ENCODE data around the gene PPM1H. TPM values are rescaled to one million over a fixed set of nuclear protein-coding genes. Genes with fewer than 3 reads are reported as not detected.

The PPM1H gene
- total and polyA plus RNA-seq, 11 donors = 1.3 to 9.6 (median 4.9) TPM

DNA sequence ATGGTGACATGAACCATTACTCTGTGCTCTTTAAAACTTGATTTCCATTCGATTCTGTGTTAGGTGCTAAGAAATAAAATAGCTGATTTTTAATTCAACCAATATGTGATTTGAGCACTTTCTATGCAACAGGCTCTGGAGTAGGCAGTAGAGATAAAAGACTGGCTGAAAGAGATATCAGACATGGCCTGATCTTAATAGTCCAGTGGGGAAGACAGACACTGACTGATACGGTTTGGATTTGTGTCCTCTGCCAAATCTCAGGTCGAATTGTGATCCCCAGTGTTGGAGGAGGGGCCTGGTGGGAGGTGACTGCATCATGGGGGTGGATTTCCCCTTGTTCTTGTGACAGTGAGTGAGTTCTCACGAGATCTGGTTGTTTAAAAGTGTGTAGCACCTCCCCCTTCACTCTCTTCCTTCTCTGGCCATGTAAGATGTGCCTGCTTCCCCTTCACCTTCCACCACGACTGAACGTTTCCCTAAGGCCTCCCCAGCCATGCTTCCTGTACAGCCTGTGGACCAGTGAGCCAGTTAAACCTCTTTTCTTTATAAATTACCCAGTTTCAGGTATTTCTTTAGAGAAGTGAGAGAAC is 128.6 kb downstream of the PPM1H start:
- ATAC-seq (no peak), DNase-seq (no peak)
- TF ChIP-seq, protein P1, sequence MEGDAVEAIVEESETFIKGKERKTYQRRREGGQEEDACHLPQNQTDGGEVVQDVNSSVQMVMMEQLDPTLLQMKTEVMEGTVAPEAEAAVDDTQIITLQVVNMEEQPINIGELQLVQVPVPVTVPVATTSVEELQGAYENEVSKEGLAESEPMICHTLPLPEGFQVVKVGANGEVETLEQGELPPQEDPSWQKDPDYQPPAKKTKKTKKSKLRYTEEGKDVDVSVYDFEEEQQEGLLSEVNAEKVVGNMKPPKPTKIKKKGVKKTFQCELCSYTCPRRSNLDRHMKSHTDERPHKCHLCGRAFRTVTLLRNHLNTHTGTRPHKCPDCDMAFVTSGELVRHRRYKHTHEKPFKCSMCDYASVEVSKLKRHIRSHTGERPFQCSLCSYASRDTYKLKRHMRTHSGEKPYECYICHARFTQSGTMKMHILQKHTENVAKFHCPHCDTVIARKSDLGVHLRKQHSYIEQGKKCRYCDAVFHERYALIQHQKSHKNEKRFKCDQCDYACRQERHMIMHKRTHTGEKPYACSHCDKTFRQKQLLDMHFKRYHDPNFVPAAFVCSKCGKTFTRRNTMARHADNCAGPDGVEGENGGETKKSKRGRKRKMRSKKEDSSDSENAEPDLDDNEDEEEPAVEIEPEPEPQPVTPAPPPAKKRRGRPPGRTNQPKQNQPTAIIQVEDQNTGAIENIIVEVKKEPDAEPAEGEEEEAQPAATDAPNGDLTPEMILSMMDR (IDR thresholded peaks at IDR 0.05) = no peak
- no peak for TF ChIP-seq POLR2A (IDR thresholded peaks at IDR 0.05)
- Histone ChIP-seq H3K27ac (no peak overlapping the region), H3K36me3 (peaks cover 0 to 5% (median 0%) of the 10 kb centered on the region in 9 donors), H3K4me1 (peaks cover 0 to 6% (median 0%) of the 10 kb centered on the region in 12 donors), H3K4me3 (no peak overlapping the region), H3K9me3 (no peaks in the 10 kb centered on the region), H3K27me3 (no peaks in the 10 kb centered on the region)
- WGBS, 4 donors = 67 to 71% (median 69%) methylated on average over 6 of the region's 6 CpGs
- intact Hi-C loops (cut with DNase I) = no loop called here

- Histone ChIP-seq H3K9me3 (no peaks in the 10 kb centered on the region), H3K4me3 (no peak overlapping the region), H3K4me1 (peaks cover 0 to 6% (median 0%) of the 10 kb centered on the region in 12 donors), H3K27ac (no peak overlapping the region), H3K27me3 (no peaks in the 10 kb centered on the region), H3K36me3 (peaks cover 0 to 13% (median 4%) of the 10 kb centered on the region in 9 donors)
- DNase-seq (no peak), ATAC-seq (no peak)
- intact Hi-C loops (cut with DNase I) = no loop called here
- TF ChIP-seq POLR2A (IDR thresholded peaks at IDR 0.05) = no peak
- TF ChIP-seq, protein P1 (IDR thresholded peaks at IDR 0.05) = no peak
- 80 to 85% (median 82%) methylated on average over 3 of the region's 3 CpGs for WGBS, 4 donors
Measured at GRCh38 chr12:62805517-62805916, 129.4 kb downstream of the PPM1H start.

GRCh38 chr12:62803756-62804155 is 131.2 kb downstream of the PPM1H start:
- intact Hi-C loops (cut with DNase I) = loop anchor here in 2 of 10 donors (5.0 kb wide), 2 partner anchors 254 to 264 kb away; no protein-coding TSS in a partner anchor
- WGBS, 4 donors = 85 to 94% (median 91%) methylated on average over 2 of the region's 2 CpGs
- H3K9me3 ChIP-seq = no peaks in the 10 kb centered on the region
- H3K27me3 ChIP-seq = no peaks in the 10 kb centered on the region
- no peak for DNase-seq
- no peak overlapping the region for H3K4me3 ChIP-seq
- no peak for ATAC-seq
- H3K27ac ChIP-seq = no peak overlapping the region
- H3K4me1 ChIP-seq = peaks cover 0 to 6% (median 0%) of the 10 kb centered on the region in 12 donors
- TF ChIP-seq POLR2A (IDR thresholded peaks at IDR 0.05) = no peak
- TF ChIP-seq, protein P1 (IDR thresholded peaks at IDR 0.05) = no peak
- peaks cover 0 to 13% (median 4%) of the 10 kb centered on the region in 9 donors for H3K36me3 ChIP-seq

DNA sequence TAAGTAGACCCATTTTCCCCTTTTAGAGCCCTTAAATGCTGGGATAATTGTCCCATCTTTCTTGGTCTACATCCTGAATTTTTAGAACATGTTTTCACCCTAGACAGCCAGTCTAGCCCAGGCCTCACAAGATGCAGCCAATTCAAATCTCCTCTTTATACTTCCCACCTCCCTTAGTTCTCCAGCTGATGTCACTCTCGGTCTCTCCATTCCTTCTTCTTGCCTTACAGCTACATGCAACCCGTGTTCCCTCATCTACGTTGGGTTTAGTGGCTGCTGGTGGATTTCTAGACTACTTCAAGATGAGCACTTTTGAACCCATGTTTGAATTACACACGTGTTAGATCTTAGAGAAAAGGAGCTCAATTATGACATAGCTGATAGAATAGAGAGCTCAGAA is 132.0 kb downstream of the PPM1H start:
- TF ChIP-seq, protein P1 (IDR thresholded peaks at IDR 0.05) = peak in 1 of 12 donors; percentile 2
- no peak for TF ChIP-seq POLR2A (IDR thresholded peaks at IDR 0.05)
- no peak overlapping the region for H3K27ac ChIP-seq
- peaks cover 0 to 13% (median 4%) of the 10 kb centered on the region in 9 donors for H3K36me3 ChIP-seq
- ATAC-seq (no peak), DNase-seq (no peak)
- 65 to 75% (median 69%) methylated on average over 4 of the region's 4 CpGs for WGBS, 4 donors
- H3K27me3 ChIP-seq = no peaks in the 10 kb centered on the region
- no peaks in the 10 kb centered on the region for H3K9me3 ChIP-seq
- H3K4me3 ChIP-seq = no peak overlapping the region
- intact Hi-C loops (cut with DNase I) = loop anchor here in 2 of 10 donors (5.0 kb wide), 2 partner anchors 254 to 264 kb away; no protein-coding TSS in a partner anchor
- peaks cover 0 to 6% (median 0%) of the 10 kb centered on the region in 12 donors for H3K4me1 ChIP-seq

Measured in heart left ventricle (tissue), 16 donors.